SIG-M5 treated with dmso at 0.1 percent for 504 hours (cell line): ENCODE data around the gene FMN2.

ENCODE experiments used
- DNase-seq: peaks from one replicate; lab custom pipeline; 2025; ENCODE audit not compliant: unreplicated experiment; lab: John Stamatoyannopoulos, UW

FMN2 gene

DNA sequence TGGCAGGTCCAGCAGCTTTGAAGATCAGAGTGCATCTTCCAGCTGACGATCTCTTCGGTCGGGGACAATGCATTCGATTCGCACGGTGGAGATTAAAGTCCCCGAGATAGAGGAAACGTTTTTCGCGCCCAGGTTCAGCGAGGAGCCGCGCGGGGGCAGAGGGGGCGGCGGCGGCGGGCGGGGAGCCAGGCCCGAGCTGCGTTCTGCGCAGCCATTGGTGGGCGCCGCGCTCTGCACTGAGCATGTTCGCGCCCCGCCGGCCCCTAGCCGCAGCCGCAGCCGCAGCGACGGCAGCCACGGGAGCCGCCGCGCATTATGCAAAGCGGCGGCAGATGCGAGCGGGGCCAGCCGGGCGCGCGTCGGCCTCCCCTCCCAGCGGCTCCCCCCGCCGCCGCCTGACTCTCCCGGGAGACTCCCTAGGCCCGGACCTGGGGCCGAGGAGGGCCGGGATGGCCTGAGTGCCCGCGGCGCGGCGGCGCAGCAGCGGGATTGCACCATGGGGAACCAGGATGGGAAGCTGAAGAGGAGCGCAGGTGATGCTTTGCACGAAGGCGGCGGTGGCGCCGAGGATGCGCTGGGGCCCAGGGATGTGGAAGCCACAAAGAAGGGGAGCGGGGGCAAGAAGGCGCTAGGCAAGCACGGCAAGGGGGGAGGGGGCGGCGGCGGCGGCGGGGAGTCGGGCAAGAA lies at the start of gene FMN2:
FMN2 (plus strand) TSS at position 270 of the 687 bp plus-strand sequence; CDS start at position 497, 227 bp downstream.
- no peak for DNase-seq

DNA sequence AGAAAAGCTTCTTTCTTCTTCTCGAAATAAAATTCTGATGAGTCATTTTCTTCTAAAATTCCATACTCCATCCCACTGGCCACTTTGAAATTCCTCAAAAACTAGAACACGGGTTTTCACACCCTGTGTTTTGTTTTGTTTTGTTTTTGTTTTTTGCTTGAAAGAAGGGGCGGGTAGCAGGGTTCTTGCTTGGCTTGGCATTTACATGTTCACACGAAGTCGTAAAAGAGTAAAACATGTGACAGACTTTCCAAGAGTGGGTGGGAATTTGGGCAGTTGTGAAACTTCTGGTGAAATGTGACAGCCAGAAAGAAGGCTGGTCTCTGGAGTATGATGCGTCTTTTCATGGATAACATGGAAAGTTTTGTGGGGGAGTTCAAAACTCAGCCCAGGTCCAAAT lies 47.1 kb upstream of the FMN2 start:
- no peak for DNase-seq

DNA sequence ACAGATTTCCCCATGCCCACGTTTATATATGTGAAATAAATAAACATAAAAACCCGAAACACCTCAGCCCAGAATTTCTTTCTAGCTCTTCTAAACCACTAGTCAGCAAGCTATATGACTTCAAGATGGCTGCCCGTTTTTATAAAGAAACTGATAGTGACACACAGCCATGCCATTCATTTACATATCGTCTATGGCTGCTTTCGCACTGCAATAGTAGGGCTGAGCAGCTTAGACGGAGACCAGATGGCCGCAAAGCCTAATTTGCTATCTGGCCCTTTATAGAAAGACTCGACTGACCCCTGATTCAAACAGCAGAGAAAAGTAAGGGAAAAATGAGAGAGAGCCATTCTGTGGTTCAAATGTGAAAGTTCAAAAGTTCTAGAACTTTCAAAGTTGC lies 45.7 kb upstream of the FMN2 start:
- DNase-seq: no peak

DNA sequence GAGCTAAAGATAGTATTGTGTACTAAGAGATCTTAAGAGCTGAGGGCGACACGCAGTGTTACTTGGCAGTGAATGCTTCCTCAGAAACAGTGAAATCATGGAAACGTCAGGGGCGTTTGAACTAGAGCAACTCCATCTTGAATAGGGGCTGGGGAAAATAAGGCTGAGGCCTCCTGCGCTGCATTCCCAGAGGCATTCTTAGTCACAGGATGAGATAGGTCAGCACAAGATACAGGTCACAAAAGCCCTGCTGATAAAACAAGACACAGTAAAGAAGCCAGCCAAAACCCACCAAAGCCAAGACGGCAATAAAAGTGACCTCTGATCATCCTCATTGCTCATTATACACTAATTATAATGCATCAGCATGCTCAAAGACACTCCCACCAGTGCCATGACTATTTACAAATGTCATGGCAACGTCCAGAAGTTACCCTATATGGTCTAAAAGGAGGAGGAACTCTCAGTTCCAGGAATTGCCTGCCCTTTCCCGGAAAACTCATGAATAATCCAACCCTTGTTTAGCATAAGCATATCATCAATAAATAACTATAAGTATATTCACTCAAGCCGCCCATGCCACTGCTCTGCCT lies 37.5 kb upstream of the FMN2 start:
- DNase-seq: no peak

DNA sequence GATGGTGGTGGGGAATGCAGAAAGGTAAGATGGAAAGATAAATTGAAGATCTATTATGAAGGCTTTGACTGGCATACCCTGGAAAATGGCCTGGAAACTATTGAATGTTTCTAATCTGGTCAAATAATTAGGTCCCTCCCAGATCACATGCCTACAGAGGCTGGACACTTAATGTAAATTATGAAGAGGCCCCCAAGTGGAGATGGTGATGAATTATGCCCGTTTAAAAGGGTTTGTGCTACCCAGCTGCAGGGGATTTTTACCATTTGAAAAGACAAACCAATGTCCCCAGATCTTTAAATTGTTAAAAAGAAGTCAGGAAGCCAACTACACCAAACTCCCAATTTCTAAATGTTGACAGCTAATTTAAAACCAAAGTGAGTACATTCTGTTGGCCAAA lies 35.7 kb upstream of the FMN2 start:
- no peak for DNase-seq

DNA sequence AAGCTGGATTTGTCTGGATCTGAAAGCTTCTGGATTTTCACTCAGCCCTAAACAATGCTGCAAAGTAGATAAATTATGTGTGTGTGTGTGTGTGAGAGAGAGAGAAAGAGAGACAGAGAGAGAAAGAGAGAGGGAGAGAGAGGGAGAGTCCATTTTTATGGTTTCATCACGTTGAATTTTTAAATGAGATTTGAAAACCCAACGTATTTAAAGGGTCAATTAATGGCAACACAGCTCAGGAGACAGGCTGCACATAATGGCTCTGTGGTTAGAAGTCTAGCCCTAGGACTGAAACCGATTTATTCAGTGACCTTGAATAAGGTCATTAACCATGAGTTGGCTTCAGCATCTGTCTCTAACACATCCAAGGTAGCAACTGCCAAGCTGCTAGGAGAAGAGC lies 35.3 kb upstream of the FMN2 start:
- no peak for DNase-seq

DNA sequence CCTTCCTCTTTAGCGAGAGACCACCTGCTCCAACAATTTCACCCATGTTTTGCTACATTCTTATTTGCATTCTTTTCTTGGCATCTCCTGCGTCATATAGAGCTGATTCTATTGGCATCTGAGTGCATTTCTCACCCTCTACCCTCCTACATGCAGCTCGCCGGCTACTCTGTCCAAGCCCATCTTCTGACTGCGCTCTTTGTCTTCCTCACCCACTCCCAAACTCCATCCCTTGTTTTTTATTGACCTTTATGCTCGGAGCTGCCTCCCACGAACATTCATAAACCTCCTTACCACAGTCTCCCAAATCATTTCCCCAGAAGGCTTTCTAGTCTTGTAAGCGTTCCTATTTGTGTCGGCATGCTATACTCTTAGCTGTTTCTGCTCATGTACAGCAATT lies 33.6 kb upstream of the FMN2 start:
- DNase-seq: no peak

DNA sequence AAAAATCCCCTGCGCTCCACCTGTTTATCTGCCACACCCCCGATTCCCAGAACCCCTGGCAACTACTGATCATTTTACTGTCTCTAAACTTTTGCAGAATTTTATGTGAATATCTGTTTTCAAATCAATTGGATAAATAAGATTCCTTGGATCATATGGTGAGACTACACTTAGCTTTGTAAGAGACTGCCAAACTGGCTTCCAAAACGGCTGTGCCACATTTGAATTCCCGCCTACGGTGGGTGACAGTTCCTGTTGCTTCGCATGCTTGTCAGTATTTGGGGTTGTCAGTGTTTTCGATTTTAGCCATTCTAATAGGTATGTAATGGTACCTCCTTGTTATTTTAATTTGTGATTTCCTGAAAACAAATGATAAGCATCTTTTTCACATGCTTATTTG lies 22.7 kb upstream of the FMN2 start:
- DNase-seq: no peak

DNA sequence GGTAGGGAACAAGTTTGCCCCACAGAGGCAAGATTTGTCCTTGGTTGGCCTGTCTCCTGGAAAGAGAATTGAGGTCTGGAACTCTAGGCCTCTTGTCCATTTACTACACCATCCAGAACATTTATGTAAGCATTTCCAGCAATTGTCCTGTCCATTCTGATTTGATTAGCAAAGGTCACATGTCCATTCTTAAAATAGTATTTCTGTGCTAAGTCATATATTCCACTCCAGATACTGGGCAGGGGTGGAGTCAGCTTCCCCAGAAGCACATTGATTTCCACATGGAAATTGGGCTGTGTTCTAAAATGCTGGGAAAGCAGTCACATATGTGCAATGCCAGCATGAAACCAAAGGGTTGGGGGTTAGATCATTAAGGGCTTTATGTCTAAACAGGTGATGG lies 21.5 kb upstream of the FMN2 start:
- no peak for DNase-seq

DNA sequence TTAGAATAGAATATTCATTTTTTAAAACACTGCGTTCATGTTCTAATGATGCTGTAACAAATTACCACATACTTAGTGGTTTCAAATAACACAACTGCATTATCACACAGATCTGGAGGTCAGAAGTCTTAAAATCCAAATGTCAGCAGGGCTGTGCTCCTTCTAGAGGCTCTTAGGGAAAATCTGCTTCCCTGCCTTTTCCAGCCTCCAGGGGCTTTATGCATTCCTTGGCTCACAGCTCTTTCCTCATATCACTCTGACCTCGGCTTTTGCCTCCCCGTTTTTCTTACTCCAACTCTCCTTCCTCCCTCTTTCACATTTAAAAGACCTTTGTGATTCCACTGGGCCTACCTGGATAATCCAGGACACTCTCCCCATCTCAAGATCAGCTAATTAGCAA lies 18.6 kb upstream of the FMN2 start:
- no peak for DNase-seq

DNA sequence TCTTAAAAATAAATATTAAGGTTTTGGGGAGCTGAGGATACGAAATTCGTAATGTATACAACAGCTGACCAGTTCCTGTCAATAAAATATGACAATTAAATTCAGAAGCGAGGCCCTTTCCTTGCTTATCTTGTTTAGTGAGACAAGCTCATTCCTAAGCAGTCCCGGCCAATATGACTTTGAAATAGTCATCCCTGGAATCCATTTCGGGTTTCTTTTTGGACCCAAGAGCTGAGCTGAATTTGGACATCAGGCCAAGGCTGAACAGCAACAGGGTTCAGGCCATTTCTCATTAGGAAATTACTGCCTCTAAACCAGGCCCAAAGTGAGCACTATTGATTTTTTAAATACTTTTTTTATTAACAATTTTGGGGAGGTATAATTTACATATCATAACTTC lies 17.3 kb upstream of the FMN2 start:
- no peak for DNase-seq

DNA sequence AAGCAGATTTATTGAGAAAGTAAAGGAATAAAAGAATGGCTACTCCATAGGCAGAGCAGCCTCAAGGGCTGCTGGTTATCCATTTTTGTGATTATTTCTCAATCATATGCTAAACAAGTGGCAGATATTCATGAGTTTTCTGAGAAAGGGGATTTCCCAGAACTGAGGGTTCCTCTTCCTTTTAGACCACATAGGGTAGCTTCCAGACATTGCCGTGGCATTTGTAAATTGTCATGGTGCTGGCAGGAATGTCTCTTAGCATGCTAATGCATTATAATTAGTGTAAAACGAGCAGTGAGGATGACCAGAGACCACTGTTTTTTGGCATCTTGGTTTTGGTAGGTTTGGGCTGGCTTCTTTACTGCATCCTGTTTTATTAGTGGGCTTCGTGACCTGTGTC lies 16.8 kb upstream of the FMN2 start:
- no peak for DNase-seq

DNA sequence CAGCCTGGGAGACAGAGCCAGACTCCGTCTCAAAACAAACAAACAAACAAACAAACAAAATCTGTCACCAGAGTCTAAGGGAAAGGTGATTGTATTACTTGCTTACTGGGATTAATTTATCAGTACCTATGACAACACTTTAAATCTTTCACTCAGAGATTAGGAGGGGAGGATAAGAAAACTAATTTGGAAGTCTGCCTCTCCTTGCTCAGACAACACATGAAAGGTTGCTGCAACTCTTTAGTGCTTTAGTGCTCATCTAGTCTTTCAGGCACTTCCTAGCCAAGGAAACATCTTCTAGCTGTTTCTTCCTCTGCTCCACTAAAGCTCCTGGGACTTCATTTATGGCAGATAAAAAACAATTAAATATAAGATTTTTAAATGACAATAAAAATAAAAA lies 7.3 kb upstream of the FMN2 start:
- no peak for DNase-seq

DNA sequence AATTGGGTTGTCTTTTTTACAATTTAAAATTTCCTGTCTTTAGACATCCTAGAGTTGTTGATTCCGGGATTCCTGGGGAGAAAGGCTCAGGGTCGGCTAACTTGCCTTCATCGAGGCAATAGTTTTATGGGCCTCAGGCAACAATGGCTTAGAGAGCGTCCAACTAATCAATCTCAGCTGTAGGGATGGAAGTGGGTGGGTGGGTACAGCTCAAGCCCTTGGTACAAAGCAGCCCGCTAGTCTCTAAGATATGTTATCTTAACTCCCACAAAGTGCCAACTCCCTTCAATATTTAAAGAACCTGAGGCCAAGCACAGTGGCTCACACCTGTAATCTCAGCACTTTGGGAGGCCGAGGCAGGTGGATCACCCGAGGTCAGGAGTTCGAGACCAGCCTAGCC lies 6.9 kb upstream of the FMN2 start:
- DNase-seq: no peak

DNA sequence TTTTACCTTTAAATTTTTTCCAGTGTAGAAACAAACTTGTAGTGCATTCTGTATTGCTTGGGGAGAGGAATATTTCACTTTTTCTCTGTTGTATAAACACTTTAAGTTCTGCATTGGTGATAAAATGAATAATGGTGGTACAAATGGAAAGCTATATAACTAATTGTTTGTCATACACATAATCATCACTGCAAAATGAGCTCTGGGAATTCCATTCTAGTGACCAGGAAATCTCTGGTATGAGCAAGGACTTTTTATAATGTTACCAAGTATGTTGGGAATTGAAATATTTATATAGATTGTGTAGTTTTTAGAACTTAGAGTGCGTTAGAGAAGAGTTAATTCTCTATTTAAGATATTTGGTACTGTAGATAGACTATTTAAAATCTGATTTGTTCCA lies 5.0 kb upstream of the FMN2 start:
- no peak for DNase-seq

DNA sequence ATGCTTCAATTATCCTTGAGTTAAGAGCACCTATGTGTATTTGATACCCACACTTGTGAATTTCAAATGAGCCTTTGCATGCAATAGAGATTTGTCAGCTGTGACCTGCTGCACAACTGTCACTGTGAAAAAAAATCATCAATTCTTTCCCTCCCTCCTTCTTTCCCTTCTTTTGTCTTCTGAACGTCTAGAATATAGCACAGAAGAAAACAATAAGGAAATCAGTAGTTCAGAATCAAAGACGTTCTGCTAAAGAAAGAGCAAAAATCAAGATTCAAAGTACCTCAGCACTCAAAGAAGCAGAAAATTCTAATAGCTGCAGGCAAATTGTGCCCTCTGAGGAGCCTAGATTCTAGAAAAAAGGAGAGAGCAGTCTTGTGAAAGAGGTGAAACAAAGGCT lies 1.7 kb upstream of the FMN2 start:
- DNase-seq: no peak

DNA sequence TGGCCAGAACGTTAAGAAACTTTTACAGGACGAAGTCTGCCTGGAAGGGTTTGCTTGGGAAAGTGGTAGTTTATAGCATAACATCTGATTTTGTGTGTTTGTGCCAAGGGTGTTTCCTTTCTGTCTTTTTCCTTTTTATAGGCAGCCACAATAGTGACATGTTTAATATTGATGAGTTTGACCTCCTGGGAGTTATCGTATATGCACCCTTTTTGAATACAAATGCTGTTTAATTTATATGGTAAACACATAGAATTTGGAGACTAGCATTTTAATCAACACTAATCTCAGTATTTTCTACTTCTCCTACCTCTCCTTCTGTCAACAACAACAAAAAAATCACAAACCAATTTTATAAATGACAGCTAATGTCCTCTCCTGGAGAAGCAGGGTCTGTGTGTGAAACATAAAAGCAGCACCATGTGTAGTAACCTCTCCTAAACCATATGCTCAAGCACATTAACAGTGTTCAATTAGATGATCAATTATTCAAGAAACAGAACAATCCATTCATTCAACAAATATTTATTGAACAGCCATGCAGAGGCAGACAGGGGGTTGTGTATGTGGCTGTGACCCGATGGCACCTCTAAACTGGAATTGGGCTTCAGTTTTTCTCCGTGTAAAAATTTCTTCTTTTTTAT lies 604 bp upstream of the FMN2 start:
- no peak for DNase-seq

DNA sequence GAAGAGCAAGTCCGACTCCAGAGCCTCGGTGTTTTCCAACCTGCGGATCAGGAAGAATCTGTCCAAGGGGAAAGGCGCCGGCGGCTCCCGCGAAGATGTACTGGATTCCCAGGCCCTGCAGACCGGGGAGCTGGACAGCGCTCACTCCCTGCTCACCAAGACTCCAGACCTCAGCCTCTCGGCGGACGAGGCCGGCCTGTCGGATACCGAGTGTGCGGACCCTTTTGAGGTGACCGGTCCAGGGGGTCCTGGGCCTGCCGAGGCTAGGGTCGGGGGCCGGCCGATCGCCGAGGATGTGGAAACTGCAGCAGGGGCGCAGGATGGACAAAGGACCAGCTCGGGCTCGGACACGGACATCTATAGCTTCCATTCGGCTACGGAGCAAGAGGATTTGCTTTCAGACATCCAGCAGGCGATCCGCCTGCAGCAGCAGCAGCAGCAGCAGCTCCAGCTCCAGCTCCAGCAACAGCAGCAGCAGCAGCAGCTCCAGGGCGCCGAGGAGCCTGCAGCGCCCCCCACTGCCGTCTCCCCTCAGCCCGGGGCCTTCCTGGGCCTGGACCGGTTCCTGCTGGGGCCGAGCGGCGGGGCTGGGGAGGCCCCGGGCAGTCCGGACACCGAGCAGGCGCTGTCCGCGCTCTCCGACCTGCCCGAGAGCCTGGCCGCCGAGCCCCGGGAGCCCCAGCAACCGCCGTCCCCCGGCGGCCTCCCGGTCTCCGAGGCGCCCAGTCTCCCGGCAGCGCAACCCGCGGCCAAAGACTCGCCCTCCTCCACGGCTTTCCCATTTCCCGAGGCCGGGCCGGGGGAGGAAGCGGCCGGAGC lies 827 bp downstream of the FMN2 start:
- no peak for DNase-seq

DNA sequence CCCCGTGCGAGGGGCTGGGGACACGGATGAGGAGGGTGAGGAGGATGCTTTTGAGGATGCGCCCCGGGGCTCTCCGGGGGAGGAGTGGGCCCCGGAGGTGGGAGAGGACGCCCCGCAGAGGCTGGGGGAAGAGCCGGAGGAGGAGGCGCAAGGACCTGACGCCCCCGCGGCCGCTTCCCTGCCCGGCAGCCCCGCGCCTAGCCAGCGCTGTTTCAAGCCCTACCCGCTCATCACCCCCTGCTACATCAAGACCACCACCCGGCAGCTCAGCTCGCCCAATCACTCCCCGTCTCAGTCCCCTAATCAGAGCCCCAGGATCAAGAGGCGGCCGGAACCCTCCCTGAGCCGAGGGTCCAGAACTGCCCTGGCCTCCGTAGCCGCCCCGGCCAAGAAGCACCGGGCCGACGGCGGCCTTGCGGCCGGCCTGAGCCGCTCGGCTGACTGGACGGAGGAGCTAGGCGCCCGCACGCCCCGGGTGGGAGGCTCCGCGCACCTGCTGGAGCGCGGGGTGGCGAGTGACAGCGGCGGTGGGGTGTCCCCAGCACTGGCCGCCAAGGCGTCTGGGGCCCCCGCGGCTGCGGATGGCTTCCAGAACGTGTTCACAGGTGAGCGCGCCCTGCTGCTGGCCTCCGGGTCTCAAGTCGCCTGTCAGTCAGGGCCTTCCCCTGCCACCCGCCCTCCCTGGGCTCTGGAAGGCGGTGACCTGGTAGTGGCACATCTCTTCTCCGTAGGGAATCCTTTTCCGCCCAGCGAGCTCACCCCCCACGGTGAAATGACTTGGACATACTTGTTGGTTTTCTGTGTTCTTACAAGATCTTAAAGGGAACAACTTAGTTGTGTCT lies 1.7 kb downstream of the FMN2 start:
- DNase-seq: no peak

DNA sequence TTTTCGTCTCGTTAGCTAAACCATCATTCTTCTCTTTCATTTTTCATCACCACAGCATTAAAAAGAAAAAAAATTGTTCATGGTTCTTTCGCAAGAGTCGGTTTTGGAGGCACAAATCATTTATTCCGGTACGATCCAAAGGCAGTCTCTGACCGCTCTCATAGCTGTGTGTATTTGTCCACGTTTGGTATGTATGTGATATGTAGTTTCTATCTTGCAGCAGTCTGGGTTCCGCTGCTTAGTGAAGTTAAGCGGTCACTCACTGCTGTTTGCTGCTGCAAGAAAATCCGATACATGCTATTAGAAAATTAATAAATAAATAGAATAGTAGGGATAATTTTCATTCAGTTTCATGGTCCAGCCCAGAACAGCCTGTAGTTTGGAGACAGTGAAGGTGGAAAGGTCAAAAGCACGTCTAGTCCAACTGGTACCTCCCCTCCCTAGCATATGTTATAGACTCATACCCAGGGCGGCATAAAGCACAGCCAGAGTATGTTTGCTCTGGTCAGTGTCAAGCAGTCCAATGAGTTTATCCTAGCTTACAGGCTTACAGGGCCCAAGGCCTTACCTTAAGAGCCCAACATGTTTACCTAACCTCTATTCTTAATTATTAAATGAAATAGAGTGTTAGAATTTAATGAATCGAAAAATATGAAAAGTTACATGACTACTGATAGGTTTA lies 2.5 kb downstream of the FMN2 start:
- DNase-seq: no peak
